ENCODE data around the gene FOXN3. TPM values are rescaled to one million over a fixed set of nuclear protein-coding genes. Genes with fewer than 3 reads are reported as not detected.

The FOXN3 gene
- polyA plus RNA-seq, 1 experiment = 46.5 TPM

DNA sequence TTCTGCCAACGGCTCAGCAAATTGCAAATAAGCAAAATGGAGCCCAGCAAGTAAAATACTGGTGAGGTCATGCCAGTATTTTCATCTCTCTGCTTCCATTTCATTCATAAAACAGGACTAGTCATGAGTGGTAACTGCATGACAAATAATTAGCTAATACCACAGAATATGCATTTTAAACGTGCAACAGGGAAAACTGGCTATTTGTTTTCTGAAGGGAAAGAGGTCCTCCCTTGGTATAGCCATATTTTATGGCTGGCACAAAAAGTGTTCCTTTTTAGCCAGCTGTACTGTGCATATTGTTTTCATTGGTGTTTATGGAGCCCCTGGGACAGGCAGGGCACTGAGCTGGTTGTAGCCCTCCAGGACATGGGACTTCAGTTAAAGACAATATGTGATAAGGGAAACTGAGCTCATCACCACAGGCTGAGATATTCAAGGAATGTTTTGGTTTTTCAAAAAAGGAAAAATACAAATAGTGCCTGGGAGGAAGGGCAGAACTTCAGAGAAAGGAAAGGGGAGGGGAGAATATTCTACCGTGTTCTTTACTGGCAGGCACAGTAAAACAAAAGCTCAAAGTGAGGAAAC is 26.1 kb upstream of the FOXN3 start:
- no peak for DNase-seq (ENCODE audit: low read depth, low spot score)
- H3K27me3 ChIP-seq (ENCODE audit: control insufficient read depth, insufficient read depth, low read length) = no peaks in the 10 kb centered on the region
- no peak overlapping the region for H3K4me3 ChIP-seq (ENCODE audit: low read depth, low read length)
- no peaks in the 10 kb centered on the region for H3K9me3 ChIP-seq (ENCODE audit: control insufficient read depth, insufficient read depth, low read length)
- CTCF ChIA-PET = interaction anchor here (0.8 kb wide), 1 partner anchor 25 kb away, joined by 3 read pairs; no protein-coding TSS in a partner anchor
- peak overlapping the region; percentile 40 for H3K27ac ChIP-seq (ENCODE audit: low read depth, low read length)
- TF ChIP-seq, protein P1, sequence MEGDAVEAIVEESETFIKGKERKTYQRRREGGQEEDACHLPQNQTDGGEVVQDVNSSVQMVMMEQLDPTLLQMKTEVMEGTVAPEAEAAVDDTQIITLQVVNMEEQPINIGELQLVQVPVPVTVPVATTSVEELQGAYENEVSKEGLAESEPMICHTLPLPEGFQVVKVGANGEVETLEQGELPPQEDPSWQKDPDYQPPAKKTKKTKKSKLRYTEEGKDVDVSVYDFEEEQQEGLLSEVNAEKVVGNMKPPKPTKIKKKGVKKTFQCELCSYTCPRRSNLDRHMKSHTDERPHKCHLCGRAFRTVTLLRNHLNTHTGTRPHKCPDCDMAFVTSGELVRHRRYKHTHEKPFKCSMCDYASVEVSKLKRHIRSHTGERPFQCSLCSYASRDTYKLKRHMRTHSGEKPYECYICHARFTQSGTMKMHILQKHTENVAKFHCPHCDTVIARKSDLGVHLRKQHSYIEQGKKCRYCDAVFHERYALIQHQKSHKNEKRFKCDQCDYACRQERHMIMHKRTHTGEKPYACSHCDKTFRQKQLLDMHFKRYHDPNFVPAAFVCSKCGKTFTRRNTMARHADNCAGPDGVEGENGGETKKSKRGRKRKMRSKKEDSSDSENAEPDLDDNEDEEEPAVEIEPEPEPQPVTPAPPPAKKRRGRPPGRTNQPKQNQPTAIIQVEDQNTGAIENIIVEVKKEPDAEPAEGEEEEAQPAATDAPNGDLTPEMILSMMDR (IDR thresholded peaks at IDR 0.05; ENCODE audit: low read depth, low read length) = no peak
- POLR2A ChIA-PET = interaction anchor here (0.7 kb wide), 1 partner anchor 27 kb away, joined by 3 read pairs; no protein-coding TSS in a partner anchor

- H3K9me3 ChIP-seq (ENCODE audit: control insufficient read depth, insufficient read depth, low read length) = no peaks in the 10 kb centered on the region
- ChIA-PET POLR2A (interaction anchor here (0.7 kb wide), 1 partner anchor 44 kb away, joined by 10 read pairs; no protein-coding TSS in a partner anchor), CTCF (no interaction called here)
- TF ChIP-seq, protein P1 (IDR thresholded peaks at IDR 0.05; ENCODE audit: low read depth, low read length) = no peak
- H3K4me3 ChIP-seq (ENCODE audit: low read depth, low read length) = no peak overlapping the region
- no peak overlapping the region for H3K27ac ChIP-seq (ENCODE audit: low read depth, low read length)
- no peaks in the 10 kb centered on the region for H3K27me3 ChIP-seq (ENCODE audit: control insufficient read depth, insufficient read depth, low read length)
- DNase-seq (ENCODE audit: low read depth, low spot score) = no peak
Observed at GRCh38 chr14:89442280-89442679, 25.2 kb upstream of the FOXN3 start.

- TF ChIP-seq, protein P1 (IDR thresholded peaks at IDR 0.05; ENCODE audit: low read depth, low read length) = no peak
- ChIA-PET CTCF (no interaction called here), POLR2A (interaction anchor here (0.7 kb wide), 1 partner anchor 45 kb away, joined by 10 read pairs; no protein-coding TSS in a partner anchor)
- Histone ChIP-seq H3K27ac (ENCODE audit: low read depth, low read length) (no peak overlapping the region), H3K9me3 (ENCODE audit: control insufficient read depth, insufficient read depth, low read length) (no peaks in the 10 kb centered on the region), H3K4me3 (ENCODE audit: low read depth, low read length) (no peak overlapping the region), H3K27me3 (ENCODE audit: control insufficient read depth, insufficient read depth, low read length) (no peaks in the 10 kb centered on the region)
- no peak for DNase-seq (ENCODE audit: low read depth, low spot score)
Observed at GRCh38 chr14:89440986-89441909, 24.2 kb upstream of the FOXN3 start.

DNA sequence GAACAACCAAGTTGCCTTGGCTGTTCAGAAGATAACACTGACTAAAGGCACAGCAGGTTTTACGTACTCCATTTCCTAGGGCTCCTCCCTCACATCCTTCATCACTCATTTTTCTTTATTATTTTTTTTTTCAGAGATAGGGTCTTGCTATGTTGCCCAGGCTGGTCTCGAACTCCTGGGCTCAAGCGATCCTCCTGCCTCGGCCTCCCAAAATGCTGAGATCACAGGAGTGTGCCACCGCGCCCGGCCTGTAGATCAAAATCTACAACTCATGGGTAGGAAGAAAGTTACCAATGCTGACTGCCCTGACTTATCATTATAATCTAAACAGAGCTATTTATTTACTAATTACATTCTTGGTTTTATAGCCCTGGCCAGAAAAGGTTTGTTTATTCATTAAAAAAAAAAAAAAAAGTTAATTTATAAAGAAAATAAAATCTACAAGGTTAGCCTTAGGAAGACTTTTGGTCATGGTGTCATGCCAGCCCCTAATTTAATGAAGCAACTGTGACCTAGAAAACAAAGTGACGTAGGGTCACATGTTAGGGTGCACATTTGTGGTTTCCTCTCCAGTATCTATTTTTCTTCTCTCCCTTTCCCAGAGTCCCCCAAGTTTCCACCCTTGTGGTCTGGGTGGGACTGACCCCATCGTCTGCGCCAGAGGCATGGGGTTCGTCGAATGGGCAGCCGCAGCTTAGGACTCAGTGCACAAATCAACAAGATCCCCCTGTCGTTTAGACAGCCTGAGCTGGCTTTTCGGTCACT is 19.0 kb upstream of the FOXN3 start:
- POLR2A ChIA-PET = no interaction called here
- H3K4me3 ChIP-seq (ENCODE audit: low read depth, low read length) = no peak overlapping the region
- no peaks in the 10 kb centered on the region for H3K9me3 ChIP-seq (ENCODE audit: control insufficient read depth, insufficient read depth, low read length)
- no peak overlapping the region for H3K27ac ChIP-seq (ENCODE audit: low read depth, low read length)
- TF ChIP-seq, protein P1 (IDR thresholded peaks at IDR 0.05; ENCODE audit: low read depth, low read length) = no peak
- no peak for DNase-seq (ENCODE audit: low read depth, low spot score)
- H3K27me3 ChIP-seq (ENCODE audit: control insufficient read depth, insufficient read depth, low read length) = no peaks in the 10 kb centered on the region
- CTCF ChIA-PET = interaction anchor here (0.7 kb wide), 1 partner anchor 228 kb away, joined by 4 read pairs; no protein-coding TSS in a partner anchor
